Activated CD8-positive, alpha-beta memory T cell treated with anti-CD3 and anti-CD28 coated beads, Interleukin-2, amount 10 ng/mL, durations not matched to agents 7 days and 5 days (primary cell): ENCODE results near the gene ADCYAP1R1. TPM values are rescaled to one million over a fixed set of nuclear protein-coding genes. Genes with fewer than 3 reads are reported as not detected.

ENCODE experiments used
- ATAC-seq: fragments of 150-1000 bp; cut with Tn5 transposase; one replicate; pipeline ENCODE4 v1.10.0; 2021; ENCODE audit warnings: moderate library complexity
- CTCF ChIA-PET: fragments of 350-600 bp; sonication (Branson Sonifier 250); formaldehyde crosslinking; loops from one replicate; lab custom pipeline; 2021; ENCODE audit warnings: antibody characterized with exemption; lab: Charles Lee
- DNase-seq: peaks from one replicate; pipeline ENCODE4 v3.0.0-alpha.2; 2020
- H3K27ac Mint-ChIP-seq: one replicate; pipeline ENCODE4 v1.8.0; 2021; ENCODE audit warnings: mild to moderate bottlenecking, mixed read lengths
- H3K27me3 Mint-ChIP-seq: one replicate; pipeline ENCODE4 v1.8.0; 2021; ENCODE audit warnings: mixed read lengths
- H3K36me3 Mint-ChIP-seq: one replicate; pipeline ENCODE4 v1.8.0; 2021; ENCODE audit warnings: mild to moderate bottlenecking, mixed read lengths
- H3K4me1 Mint-ChIP-seq: one replicate; pipeline ENCODE4 v1.8.0; 2021; ENCODE audit warnings: mixed read lengths
- H3K4me3 Mint-ChIP-seq: one replicate; pipeline ENCODE4 v1.8.0; 2021; ENCODE audit warnings: mild to moderate bottlenecking, moderate library complexity, mixed read lengths
- H3K9me3 Mint-ChIP-seq: one replicate; pipeline ENCODE4 v1.8.0; 2022; ENCODE audit warnings: low read depth, mixed read lengths
- total RNA-seq, 2 experiments: library from RNA; stranded (reverse); gene quantifications; one replicate each; pipeline ENCODE4 v1.2.3, GENCODE V29; 2021

Gene ADCYAP1R1
- total RNA-seq, 2 experiments from 2014 or later = not detected

GRCh38 chr7:31076051-31076450 lies 23.9 kb downstream of the ADCYAP1R1 start:
- H3K4me1 Mint-ChIP-seq = no peaks in the 10 kb centered on the region
- H3K27me3 Mint-ChIP-seq = peaks cover 2% of the 10 kb centered on the region
- ATAC-seq (no peak), DNase-seq (no peak)
- H3K27ac Mint-ChIP-seq = no peak overlapping the region
- H3K4me3 Mint-ChIP-seq = no peak overlapping the region
- no peaks in the 10 kb centered on the region for H3K36me3 Mint-ChIP-seq
- no peaks in the 10 kb centered on the region for H3K9me3 Mint-ChIP-seq
- CTCF ChIA-PET = no interaction called here

- no peak overlapping the region for H3K4me3 Mint-ChIP-seq
- H3K27ac Mint-ChIP-seq = no peak overlapping the region
- H3K36me3 Mint-ChIP-seq = no peaks in the 10 kb centered on the region
- no peaks in the 10 kb centered on the region for H3K9me3 Mint-ChIP-seq
- CTCF ChIA-PET = no interaction called here
- ATAC-seq = no peak
- no peaks in the 10 kb centered on the region for H3K4me1 Mint-ChIP-seq
- no peak for DNase-seq
- peaks cover 6% of the 10 kb centered on the region for H3K27me3 Mint-ChIP-seq
Measured at GRCh38 chr7:31076641-31077310, 24.7 kb downstream of the ADCYAP1R1 start.

DNA sequence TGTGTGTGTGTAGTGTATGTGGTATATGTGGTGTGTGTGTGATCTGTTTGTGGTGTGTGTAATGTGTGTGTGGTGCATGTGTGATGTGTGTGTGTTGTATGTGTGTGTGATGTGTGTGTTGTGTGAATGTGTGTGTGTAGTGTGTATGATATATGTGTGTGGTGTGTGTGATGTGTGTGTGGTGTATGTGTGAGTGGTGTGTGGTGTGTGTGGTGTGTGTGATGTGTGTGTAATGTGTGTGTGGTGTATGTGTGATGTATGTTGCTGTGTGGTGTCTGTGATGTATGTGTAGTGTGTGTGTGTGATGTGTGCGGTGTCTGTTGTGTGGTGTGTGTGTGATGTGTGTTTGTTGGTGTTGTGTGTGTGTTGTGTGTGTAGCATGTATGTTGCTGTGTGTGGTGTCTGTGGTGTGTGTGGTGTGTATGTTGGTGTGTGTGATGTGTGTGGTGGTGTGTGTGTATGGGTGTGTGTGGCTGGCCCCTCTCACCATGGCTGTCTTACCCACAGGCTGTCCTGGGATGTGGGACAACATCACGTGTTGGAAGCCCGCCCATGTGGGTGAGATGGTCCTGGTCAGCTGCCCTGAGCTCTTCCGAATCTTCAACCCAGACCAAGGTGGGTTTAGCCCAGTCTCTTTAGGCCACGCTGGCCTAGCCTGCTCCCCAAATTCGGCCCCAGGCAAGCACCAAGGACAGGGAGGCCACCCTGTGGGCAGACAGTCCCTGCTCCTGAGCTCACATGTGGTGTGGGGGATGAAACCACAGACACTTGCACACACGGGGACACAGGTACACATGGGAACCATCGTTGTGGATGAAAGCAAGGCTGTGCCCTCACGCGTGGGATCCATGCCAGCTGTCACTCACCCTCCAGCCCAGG lies 25.6 kb downstream of the ADCYAP1R1 start:
- Mint-ChIP-seq H3K4me3 (no peak overlapping the region), H3K4me1 (no peaks in the 10 kb centered on the region)

GRCh38 chr7:31078363-31078990 lies 26.4 kb downstream of the ADCYAP1R1 start:
- H3K4me1 Mint-ChIP-seq = no peaks in the 10 kb centered on the region
- no peak overlapping the region for H3K4me3 Mint-ChIP-seq
- CTCF ChIA-PET = no interaction called here
- no peak for ATAC-seq
- no peaks in the 10 kb centered on the region for H3K36me3 Mint-ChIP-seq
- H3K9me3 Mint-ChIP-seq = no peaks in the 10 kb centered on the region
- DNase-seq = no peak
- no peak overlapping the region for H3K27ac Mint-ChIP-seq
- peaks cover 18% of the 10 kb centered on the region for H3K27me3 Mint-ChIP-seq

More for the DNA sequence above, 25.6 kb downstream of the ADCYAP1R1 start:
- DNase-seq (no peak), ATAC-seq (no peak)
- H3K36me3 Mint-ChIP-seq = no peaks in the 10 kb centered on the region
- peaks cover 16% of the 10 kb centered on the region for H3K27me3 Mint-ChIP-seq
- no peaks in the 10 kb centered on the region for H3K9me3 Mint-ChIP-seq
- CTCF ChIA-PET = interaction anchor here (0.6 kb wide), 1 partner anchor 142 kb away, joined by 4 read pairs; no protein-coding TSS in a partner anchor
- no peak overlapping the region for H3K27ac Mint-ChIP-seq

GRCh38 chr7:31079126-31079823 lies 27.2 kb downstream of the ADCYAP1R1 start:
- no peak overlapping the region for H3K4me3 Mint-ChIP-seq

GRCh38 chr7:31079824-31080511 lies 27.9 kb downstream of the ADCYAP1R1 start:
- H3K4me3 Mint-ChIP-seq = no peak overlapping the region
- DNase-seq (no peak), ATAC-seq (no peak)
- H3K36me3 Mint-ChIP-seq = no peaks in the 10 kb centered on the region
- H3K27me3 Mint-ChIP-seq = peaks cover 18% of the 10 kb centered on the region
- CTCF ChIA-PET = no interaction called here
- no peak overlapping the region for H3K27ac Mint-ChIP-seq
- H3K9me3 Mint-ChIP-seq = no peaks in the 10 kb centered on the region
- H3K4me1 Mint-ChIP-seq = no peaks in the 10 kb centered on the region

More at GRCh38 chr7:31079126-31079823, 27.2 kb downstream of the ADCYAP1R1 start:
- Mint-ChIP-seq H3K27ac (no peak overlapping the region), H3K9me3 (no peaks in the 10 kb centered on the region), H3K4me1 (no peaks in the 10 kb centered on the region), H3K27me3 (peaks cover 18% of the 10 kb centered on the region), H3K36me3 (no peaks in the 10 kb centered on the region)
- DNase-seq = no peak
- ATAC-seq = no peak
- CTCF ChIA-PET = no interaction called here

DNA sequence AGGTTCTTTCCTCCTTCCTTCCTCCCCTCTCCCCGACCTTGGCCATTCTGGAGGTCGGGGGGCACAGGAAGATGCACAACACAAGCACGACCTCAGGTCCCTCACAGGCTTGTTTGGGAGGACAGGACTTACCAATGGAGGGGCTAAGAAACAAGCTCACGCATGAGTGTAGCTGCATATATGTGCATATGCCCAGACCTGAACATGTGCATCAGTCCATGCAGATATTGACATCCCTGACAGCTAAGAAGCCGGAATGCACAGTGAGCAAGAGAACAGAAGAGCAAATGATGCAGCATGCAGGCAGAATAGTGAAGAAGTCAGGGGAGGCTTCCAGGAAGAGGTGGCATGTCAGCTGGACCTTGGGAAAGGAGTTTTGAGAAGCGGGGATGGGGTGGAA lies 28.7 kb downstream of the ADCYAP1R1 start:
- DNase-seq (no peak), ATAC-seq (no peak)
- Mint-ChIP-seq H3K9me3 (no peaks in the 10 kb centered on the region), H3K27ac (no peak overlapping the region), H3K36me3 (no peaks in the 10 kb centered on the region), H3K4me3 (no peak overlapping the region), H3K27me3 (peaks cover 18% of the 10 kb centered on the region), H3K4me1 (no peaks in the 10 kb centered on the region)
- CTCF ChIA-PET = no interaction called here

- ATAC-seq = no peak
Measured at GRCh38 chr7:31082017-31082416, 29.9 kb downstream of the ADCYAP1R1 start.

GRCh38 chr7:31082447-31082846 lies 30.3 kb downstream of the ADCYAP1R1 start:
- CTCF ChIA-PET = interaction anchor here (1.3 kb wide), 1 partner anchor 108 kb away, joined by 5 read pairs; no protein-coding TSS in a partner anchor
- Mint-ChIP-seq H3K9me3 (no peaks in the 10 kb centered on the region), H3K27ac (no peak overlapping the region), H3K4me3 (no peak overlapping the region), H3K4me1 (no peaks in the 10 kb centered on the region), H3K36me3 (no peaks in the 10 kb centered on the region), H3K27me3 (peaks cover 18% of the 10 kb centered on the region)
- no peak for ATAC-seq
- DNase-seq = no peak

More at GRCh38 chr7:31082017-31082416, 29.9 kb downstream of the ADCYAP1R1 start:
- DNase-seq = no peak
- Mint-ChIP-seq H3K36me3 (no peaks in the 10 kb centered on the region), H3K9me3 (no peaks in the 10 kb centered on the region), H3K4me1 (no peaks in the 10 kb centered on the region), H3K27ac (no peak overlapping the region), H3K27me3 (peaks cover 18% of the 10 kb centered on the region), H3K4me3 (no peak overlapping the region)
- CTCF ChIA-PET = interaction anchor here (1.3 kb wide), 1 partner anchor 107 kb away, joined by 5 read pairs; no protein-coding TSS in a partner anchor

- H3K9me3 Mint-ChIP-seq = no peaks in the 10 kb centered on the region
- ATAC-seq (no peak), DNase-seq (no peak)
- no peaks in the 10 kb centered on the region for H3K4me1 Mint-ChIP-seq
- peaks cover 18% of the 10 kb centered on the region for H3K27me3 Mint-ChIP-seq
- H3K36me3 Mint-ChIP-seq = no peaks in the 10 kb centered on the region
- CTCF ChIA-PET = no interaction called here
- no peak overlapping the region for H3K4me3 Mint-ChIP-seq
- H3K27ac Mint-ChIP-seq = no peak overlapping the region
Measured at GRCh38 chr7:31083210-31083786, 31.2 kb downstream of the ADCYAP1R1 start.

DNA sequence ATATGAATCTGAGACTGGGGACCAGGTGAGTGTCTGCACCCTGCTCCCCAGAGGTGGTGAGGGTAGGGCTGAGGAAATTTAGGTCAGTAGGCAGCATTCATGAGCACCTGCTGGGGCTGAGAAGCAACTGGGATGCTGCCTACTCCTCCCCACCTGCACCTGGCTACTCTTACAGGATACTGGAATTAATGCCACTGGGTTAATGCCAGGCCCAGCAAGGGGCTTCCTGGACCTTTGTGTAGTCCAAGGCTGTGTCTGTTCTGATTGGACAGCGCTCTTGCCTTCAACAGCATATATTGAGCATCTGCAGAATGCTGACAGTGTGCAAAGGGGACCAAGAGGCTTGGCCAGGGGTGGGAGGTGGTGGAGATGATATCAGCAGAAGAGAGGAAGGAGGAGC lies 32.1 kb downstream of the ADCYAP1R1 start:
- no peak for ATAC-seq
- H3K4me3 Mint-ChIP-seq = no peak overlapping the region
- no peak for DNase-seq
- CTCF ChIA-PET = no interaction called here
- no peaks in the 10 kb centered on the region for H3K9me3 Mint-ChIP-seq
- no peak overlapping the region for H3K27ac Mint-ChIP-seq
- H3K27me3 Mint-ChIP-seq = peaks cover 18% of the 10 kb centered on the region
- H3K4me1 Mint-ChIP-seq = no peaks in the 10 kb centered on the region
- H3K36me3 Mint-ChIP-seq = no peaks in the 10 kb centered on the region

DNA sequence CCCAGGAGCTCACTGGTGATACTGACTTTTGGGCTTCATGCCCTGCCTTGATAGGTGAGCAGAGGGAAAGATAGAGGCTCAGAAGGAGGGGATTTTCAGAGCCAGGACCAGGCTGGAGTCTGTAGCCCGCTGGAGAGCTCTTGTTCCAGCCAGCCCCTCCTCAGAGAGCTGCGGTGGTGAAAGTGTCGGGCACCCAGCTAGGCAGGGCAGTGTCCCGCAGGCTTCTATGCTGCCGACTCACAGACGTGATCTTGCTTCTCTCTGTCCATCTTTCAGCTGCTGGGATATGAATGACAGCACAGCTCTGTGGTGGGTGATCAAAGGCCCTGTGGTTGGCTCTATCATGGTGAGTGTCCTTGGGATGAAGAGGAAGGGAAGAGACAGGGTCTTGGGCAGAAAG lies 35.2 kb downstream of the ADCYAP1R1 start:
- Mint-ChIP-seq H3K27ac (no peak overlapping the region), H3K9me3 (no peaks in the 10 kb centered on the region), H3K36me3 (no peaks in the 10 kb centered on the region), H3K4me1 (no peaks in the 10 kb centered on the region), H3K4me3 (no peak overlapping the region), H3K27me3 (peaks cover 17% of the 10 kb centered on the region)
- DNase-seq = no peak
- CTCF ChIA-PET = interaction anchor here (1.1 kb wide), 1 partner anchor 12 kb away, joined by 3 read pairs; no protein-coding TSS in a partner anchor
- no peak for ATAC-seq
